ENCODE measurements around the gene ARHGAP15.

Gene ARHGAP15

DNA sequence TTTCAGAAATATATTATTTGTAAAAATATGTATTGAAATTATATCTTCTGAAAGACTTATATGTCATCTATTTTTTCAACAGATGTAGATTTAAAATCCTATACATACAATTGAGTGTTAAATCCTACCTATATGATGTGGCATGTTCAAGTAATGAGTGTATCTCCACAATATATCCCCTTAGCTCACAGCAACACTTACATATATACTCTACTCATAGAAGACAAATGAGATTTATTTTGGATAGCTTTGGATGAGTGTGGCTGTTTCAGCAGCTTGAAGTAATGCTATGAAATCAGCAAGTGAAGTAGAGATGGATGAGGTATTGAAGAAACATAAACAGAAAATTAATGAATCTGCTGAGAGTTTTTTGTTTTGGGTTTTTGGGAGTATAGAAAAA, 263.1 kb downstream of the ARHGAP15 start:
- no peaks in the 10 kb centered on the region for H3K4me1 ChIP-seq (ENCODE audit: control insufficient read depth in 1 of 2, insufficient read depth in 2 of 2, low read length in 2 of 2)
- H3K9me3 ChIP-seq (ENCODE audit: control insufficient read depth in 1 of 2, low read length in 2 of 2), result no peaks in the 10 kb centered on the region
- no peak overlapping the region for H3K4me3 ChIP-seq (ENCODE audit: low read depth in 1 of 2, low read length in 2 of 2)
- no peaks in the 10 kb centered on the region for H3K27me3 ChIP-seq (ENCODE audit: low read depth, low read length)
- H3K27ac ChIP-seq (ENCODE audit: low read length), result no peak overlapping the region
- H3K36me3 ChIP-seq (ENCODE audit: control insufficient read depth in 1 of 2, insufficient read depth in 2 of 2, low read length in 2 of 2), result no peaks in the 10 kb centered on the region

DNA sequence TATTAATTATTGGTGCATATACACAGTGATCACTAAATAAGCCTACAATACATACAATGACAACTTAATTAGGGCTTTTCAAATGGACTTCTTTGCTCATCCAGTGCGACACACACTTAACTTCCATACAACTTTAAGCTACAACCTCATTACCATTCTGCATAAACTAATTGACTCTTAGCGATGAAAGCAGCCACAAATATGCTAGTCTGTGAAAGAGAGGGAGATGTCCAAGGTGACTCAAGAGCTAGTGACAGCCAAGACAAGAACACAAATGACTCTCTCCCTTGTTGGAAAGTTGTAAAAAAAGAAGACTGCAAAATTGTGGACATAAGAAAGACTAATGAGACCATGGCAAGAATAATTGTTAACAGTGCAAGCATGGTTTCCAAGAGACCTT, 264.8 kb downstream of the ARHGAP15 start:
- H3K27ac ChIP-seq (ENCODE audit: low read length), result no peak overlapping the region
- H3K27me3 ChIP-seq (ENCODE audit: low read depth, low read length), result no peaks in the 10 kb centered on the region
- no peaks in the 10 kb centered on the region for H3K9me3 ChIP-seq (ENCODE audit: control insufficient read depth in 1 of 2, low read length in 2 of 2)
- no peaks in the 10 kb centered on the region for H3K36me3 ChIP-seq (ENCODE audit: control insufficient read depth in 1 of 2, insufficient read depth in 2 of 2, low read length in 2 of 2)
- H3K4me1 ChIP-seq (ENCODE audit: control insufficient read depth in 1 of 2, insufficient read depth in 2 of 2, low read length in 2 of 2), result peaks cover 4% of the 10 kb centered on the region in 2 donors
- H3K4me3 ChIP-seq (ENCODE audit: low read depth in 1 of 2, low read length in 2 of 2), result no peak overlapping the region

DNA sequence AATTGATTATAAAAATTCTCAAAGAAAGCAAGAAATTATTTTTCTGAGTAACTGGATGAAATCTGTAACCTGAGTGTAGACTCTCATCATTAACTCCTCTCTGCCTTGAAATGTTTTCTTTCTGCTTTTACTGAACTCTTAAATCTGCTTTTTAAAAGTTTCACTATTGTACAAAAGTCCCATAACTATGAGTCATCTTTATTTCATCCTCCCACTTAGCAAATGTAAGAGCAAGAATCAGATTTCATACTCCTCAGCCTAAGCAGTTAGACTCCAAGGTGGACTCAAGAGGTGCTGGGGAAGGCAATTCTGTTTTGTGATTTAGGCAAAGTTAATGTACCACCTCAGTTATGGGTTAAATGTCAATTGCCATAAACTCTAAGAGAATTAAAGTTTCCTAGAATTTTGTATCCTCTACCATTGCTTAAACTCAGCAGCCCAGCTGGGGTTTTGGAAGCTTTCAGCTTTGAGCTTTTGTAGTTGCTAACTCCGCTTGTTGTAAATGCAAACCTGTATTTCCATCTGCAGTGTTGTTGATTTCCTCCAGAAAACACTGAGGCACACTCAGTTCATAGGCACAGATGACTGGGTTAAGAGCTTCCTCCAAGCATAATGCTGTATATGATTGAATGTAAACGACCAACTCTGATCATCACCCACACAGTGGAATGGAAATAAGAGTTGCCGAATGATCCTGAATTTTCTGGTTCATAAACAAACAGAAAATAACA, 268.8 kb downstream of the ARHGAP15 start:
- H3K4me3 ChIP-seq (ENCODE audit: low read depth in 1 of 2, low read length in 2 of 2), result peak overlapping the region in 1 of 2 donors; percentile 1
- H3K9me3 ChIP-seq (ENCODE audit: control insufficient read depth in 1 of 2, low read length in 2 of 2), result no peaks in the 10 kb centered on the region
- H3K27ac ChIP-seq (ENCODE audit: low read length), result no peak overlapping the region
- no peaks in the 10 kb centered on the region for H3K27me3 ChIP-seq (ENCODE audit: low read depth, low read length)
- H3K36me3 ChIP-seq (ENCODE audit: control insufficient read depth in 1 of 2, insufficient read depth in 2 of 2, low read length in 2 of 2), result no peaks in the 10 kb centered on the region
- peaks cover 4% of the 10 kb centered on the region in 2 donors for H3K4me1 ChIP-seq (ENCODE audit: control insufficient read depth in 1 of 2, insufficient read depth in 2 of 2, low read length in 2 of 2)

DNA sequence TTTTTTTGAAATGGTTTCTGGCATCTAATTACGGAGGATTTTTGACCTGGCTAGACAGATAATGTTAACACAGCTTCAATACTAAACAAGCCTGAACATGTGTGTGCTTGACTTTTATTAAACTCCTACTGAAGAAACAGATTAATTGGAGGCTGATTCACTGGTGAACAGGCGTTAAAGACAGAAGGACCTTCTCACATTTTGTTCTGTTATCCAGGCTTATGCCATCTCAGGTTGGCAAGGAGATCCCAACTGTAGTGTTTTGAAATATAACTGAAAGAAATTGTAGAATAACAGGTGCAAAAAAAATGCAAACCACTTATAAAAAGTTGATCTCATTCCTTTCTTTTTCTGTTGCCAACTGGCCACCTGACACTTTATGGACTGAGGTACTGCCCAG, 269.6 kb downstream of the ARHGAP15 start:
- Histone ChIP-seq H3K27me3 (ENCODE audit: low read depth, low read length) (no peaks in the 10 kb centered on the region), H3K27ac (ENCODE audit: low read length) (no peak overlapping the region), H3K36me3 (ENCODE audit: control insufficient read depth in 1 of 2, insufficient read depth in 2 of 2, low read length in 2 of 2) (no peaks in the 10 kb centered on the region), H3K4me3 (ENCODE audit: low read depth in 1 of 2, low read length in 2 of 2) (no peak overlapping the region), H3K9me3 (ENCODE audit: control insufficient read depth in 1 of 2, low read length in 2 of 2) (no peaks in the 10 kb centered on the region), H3K4me1 (ENCODE audit: control insufficient read depth in 1 of 2, insufficient read depth in 2 of 2, low read length in 2 of 2) (peaks cover 4% of the 10 kb centered on the region in 2 donors)

DNA sequence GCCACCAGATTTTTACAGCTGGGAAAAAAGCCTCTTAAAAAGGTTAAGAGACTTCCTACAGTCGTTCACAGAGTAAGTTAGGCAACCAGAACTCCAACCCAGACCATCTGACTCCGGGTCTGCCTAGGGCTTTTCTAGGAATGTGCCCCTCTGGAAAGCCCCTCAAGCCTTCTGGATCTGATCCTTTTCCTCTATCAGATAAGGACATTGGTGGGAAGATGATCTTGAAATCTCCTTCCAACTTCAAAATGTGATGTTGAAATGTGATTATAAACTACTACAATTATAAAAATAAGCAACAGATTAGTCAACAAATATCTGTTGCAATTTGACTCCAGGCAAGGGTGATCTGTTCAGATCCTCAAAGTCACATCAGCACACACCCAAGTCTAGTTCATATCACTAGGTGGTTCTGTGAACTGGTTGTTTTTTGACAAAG, 270.4 kb downstream of the ARHGAP15 start:
- no peak overlapping the region for H3K4me3 ChIP-seq (ENCODE audit: low read depth in 1 of 2, low read length in 2 of 2)
- no peaks in the 10 kb centered on the region for H3K27me3 ChIP-seq (ENCODE audit: low read depth, low read length)
- H3K4me1 ChIP-seq (ENCODE audit: control insufficient read depth in 1 of 2, insufficient read depth in 2 of 2, low read length in 2 of 2), result peaks cover 4% of the 10 kb centered on the region in 2 donors
- H3K36me3 ChIP-seq (ENCODE audit: control insufficient read depth in 1 of 2, insufficient read depth in 2 of 2, low read length in 2 of 2), result no peaks in the 10 kb centered on the region
- no peak overlapping the region for H3K27ac ChIP-seq (ENCODE audit: low read length)
- no peaks in the 10 kb centered on the region for H3K9me3 ChIP-seq (ENCODE audit: control insufficient read depth in 1 of 2, low read length in 2 of 2)

DNA sequence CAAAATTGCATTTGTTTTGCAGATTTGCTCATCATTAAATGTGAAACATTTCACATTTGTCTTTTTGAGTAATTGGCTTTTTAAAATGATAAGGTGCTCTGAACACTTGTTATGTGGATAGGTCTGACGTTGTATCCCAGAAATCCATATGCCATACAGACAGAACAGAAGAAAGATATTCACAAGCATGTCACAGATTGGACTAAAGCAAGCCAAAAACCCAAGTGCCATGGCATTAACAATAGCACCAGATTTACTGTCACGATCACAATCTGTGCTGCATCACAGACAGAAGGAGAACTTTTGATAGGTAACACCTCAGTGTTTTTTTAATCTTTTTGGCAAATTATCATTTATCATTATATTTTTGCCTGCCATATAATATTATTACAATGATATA, 272.6 kb downstream of the ARHGAP15 start:
- Histone ChIP-seq H3K9me3 (ENCODE audit: control insufficient read depth in 1 of 2, low read length in 2 of 2) (no peaks in the 10 kb centered on the region), H3K4me3 (ENCODE audit: low read depth in 1 of 2, low read length in 2 of 2) (no peak overlapping the region), H3K27ac (ENCODE audit: low read length) (no peak overlapping the region), H3K27me3 (ENCODE audit: low read depth, low read length) (no peaks in the 10 kb centered on the region), H3K4me1 (ENCODE audit: control insufficient read depth in 1 of 2, insufficient read depth in 2 of 2, low read length in 2 of 2) (peaks cover 4% of the 10 kb centered on the region in 2 donors), H3K36me3 (ENCODE audit: control insufficient read depth in 1 of 2, insufficient read depth in 2 of 2, low read length in 2 of 2) (no peaks in the 10 kb centered on the region)

DNA sequence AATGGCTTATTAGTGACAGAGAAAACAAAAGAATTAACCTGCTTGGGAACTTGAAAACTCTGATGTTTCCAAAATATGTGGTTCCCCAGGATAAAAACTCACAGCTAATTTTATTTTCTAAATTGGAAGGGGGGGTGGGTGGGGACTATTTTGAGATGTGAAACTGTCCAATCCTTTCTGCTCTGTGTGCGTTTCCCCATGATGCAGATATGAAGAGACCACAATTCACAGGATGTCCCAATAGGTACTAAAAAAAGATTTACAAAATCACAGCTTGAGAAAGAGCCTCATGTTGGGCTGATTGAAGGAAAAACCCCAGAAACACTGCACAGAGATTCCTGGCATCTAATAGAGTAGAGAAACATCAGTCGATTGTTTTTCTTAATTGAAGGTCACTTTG, 273.2 kb downstream of the ARHGAP15 start:
- H3K9me3 ChIP-seq (ENCODE audit: control insufficient read depth in 1 of 2, low read length in 2 of 2), result no peaks in the 10 kb centered on the region
- H3K27ac ChIP-seq (ENCODE audit: low read length), result no peak overlapping the region
- H3K27me3 ChIP-seq (ENCODE audit: low read depth, low read length), result no peaks in the 10 kb centered on the region
- H3K4me1 ChIP-seq (ENCODE audit: control insufficient read depth in 1 of 2, insufficient read depth in 2 of 2, low read length in 2 of 2), result peaks cover 4% of the 10 kb centered on the region in 2 donors
- no peak overlapping the region for H3K4me3 ChIP-seq (ENCODE audit: low read depth in 1 of 2, low read length in 2 of 2)
- H3K36me3 ChIP-seq (ENCODE audit: control insufficient read depth in 1 of 2, insufficient read depth in 2 of 2, low read length in 2 of 2), result no peaks in the 10 kb centered on the region

DNA sequence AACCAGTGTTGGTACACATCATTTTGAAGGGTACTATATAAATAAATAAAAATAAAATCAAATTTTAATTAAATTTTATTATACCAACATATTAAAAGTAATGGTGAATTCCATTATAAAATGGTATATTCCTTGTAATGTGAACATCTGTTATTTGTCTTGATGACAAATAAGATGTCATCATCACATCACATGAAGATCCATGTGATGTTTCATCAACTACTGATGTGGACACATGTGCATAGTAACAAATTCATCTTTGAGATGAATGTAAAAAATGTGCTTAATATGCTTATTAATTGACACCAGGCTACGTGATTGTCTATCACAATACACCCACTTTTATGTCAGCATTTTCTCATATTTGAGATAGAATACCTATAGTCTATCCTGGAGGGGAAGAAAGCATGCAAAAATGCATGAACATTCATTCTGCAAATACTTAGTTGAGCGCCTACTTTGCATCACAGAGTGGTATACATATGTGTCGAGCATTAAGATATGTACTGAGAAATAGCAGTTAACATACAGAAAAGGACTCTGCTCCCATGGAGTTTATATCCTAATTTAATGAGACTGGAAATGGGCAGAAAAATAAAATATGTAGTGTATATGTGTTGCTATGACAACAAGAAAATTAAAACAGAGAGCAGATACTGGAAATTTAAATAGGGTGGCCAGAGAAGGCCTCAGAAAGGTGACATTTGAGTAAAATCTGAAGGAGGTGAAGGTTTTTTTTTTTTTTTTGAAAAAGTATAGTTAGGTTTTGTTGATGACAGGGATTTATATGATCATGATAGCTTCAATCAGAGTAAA, 281.1 kb downstream of the ARHGAP15 start:
- no peaks in the 10 kb centered on the region for H3K4me1 ChIP-seq (ENCODE audit: control insufficient read depth in 1 of 2, insufficient read depth in 2 of 2, low read length in 2 of 2)
- no peak overlapping the region for H3K27ac ChIP-seq (ENCODE audit: low read length)
- H3K9me3 ChIP-seq (ENCODE audit: control insufficient read depth in 1 of 2, low read length in 2 of 2), result no peaks in the 10 kb centered on the region
- no peaks in the 10 kb centered on the region for H3K27me3 ChIP-seq (ENCODE audit: low read depth, low read length)
- H3K4me3 ChIP-seq (ENCODE audit: low read depth in 1 of 2, low read length in 2 of 2), result no peak overlapping the region
- no peaks in the 10 kb centered on the region for H3K36me3 ChIP-seq (ENCODE audit: control insufficient read depth in 1 of 2, insufficient read depth in 2 of 2, low read length in 2 of 2)

DNA sequence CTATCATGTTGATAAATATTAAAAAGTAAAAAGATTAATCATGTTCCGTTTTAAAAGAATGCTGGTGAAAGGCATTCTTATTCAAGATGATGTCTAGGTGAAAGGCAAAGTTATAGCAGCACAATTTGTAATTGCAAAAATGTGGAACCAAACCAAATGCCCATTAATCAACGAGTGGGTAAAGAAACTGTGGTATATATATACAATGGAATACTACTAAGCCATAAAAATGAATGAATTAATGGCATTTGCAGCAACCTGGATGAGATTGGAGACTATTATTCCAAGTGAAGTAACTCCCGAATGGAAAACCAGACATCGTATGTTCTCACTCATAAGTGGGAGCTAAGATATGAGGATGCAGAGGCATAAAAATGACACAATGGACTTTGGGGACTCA, 286.4 kb downstream of the ARHGAP15 start:
- no peak overlapping the region for H3K27ac ChIP-seq (ENCODE audit: low read length)
- no peaks in the 10 kb centered on the region for H3K4me1 ChIP-seq (ENCODE audit: control insufficient read depth in 1 of 2, insufficient read depth in 2 of 2, low read length in 2 of 2)
- H3K36me3 ChIP-seq (ENCODE audit: control insufficient read depth in 1 of 2, insufficient read depth in 2 of 2, low read length in 2 of 2), result no peaks in the 10 kb centered on the region
- no peak overlapping the region for H3K4me3 ChIP-seq (ENCODE audit: low read depth in 1 of 2, low read length in 2 of 2)
- H3K9me3 ChIP-seq (ENCODE audit: control insufficient read depth in 1 of 2, low read length in 2 of 2), result peaks cover 0 to 3% of the 10 kb centered on the region in 2 donors
- H3K27me3 ChIP-seq (ENCODE audit: low read depth, low read length), result no peaks in the 10 kb centered on the region

DNA sequence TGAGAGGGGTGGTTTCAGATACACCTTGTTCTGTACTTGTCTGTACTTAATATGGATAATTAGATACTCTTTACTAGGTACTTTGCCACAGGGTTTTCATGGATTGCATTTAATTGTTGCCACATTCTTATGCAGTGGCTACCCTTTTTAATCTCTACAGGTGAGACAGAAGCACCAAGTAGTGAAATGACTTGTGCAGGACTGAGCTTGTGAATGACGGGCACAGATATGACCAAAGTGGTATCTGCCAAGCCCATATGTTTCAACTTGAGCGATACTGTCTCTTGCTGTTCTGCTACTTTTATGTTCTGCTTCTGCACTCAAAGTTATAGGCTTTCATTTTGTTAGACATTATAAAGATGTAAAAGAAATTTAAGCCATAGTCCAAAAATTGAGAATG, 288.2 kb downstream of the ARHGAP15 start:
- H3K27ac ChIP-seq (ENCODE audit: low read length), result no peak overlapping the region
- H3K27me3 ChIP-seq (ENCODE audit: low read depth, low read length), result no peaks in the 10 kb centered on the region
- no peaks in the 10 kb centered on the region for H3K4me1 ChIP-seq (ENCODE audit: control insufficient read depth in 1 of 2, insufficient read depth in 2 of 2, low read length in 2 of 2)
- H3K4me3 ChIP-seq (ENCODE audit: low read depth in 1 of 2, low read length in 2 of 2), result no peak overlapping the region
- peaks cover 0 to 3% of the 10 kb centered on the region in 2 donors for H3K9me3 ChIP-seq (ENCODE audit: control insufficient read depth in 1 of 2, low read length in 2 of 2)
- no peaks in the 10 kb centered on the region for H3K36me3 ChIP-seq (ENCODE audit: control insufficient read depth in 1 of 2, insufficient read depth in 2 of 2, low read length in 2 of 2)

DNA sequence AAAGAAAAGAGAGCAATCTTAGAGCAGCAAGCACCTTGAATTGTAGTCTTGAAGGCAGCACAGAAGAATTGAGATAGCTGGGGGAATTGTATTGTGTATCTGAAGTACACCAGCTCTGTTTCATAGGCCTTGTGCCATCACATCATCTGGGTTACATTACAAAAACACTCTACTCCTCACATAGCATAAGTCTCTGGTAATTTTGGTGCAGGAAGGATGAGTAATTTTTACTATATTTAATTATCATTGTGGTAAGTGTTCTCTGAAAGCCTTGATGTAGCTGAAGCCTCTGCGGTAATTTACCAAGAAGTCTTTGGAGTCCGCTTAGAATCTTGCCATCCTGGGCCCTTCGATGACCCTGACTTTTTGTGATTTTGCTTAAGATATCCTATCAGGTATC, 291.1 kb downstream of the ARHGAP15 start:
- H3K9me3 ChIP-seq (ENCODE audit: control insufficient read depth in 1 of 2, low read length in 2 of 2), result peaks cover 0 to 3% of the 10 kb centered on the region in 2 donors
- no peaks in the 10 kb centered on the region for H3K36me3 ChIP-seq (ENCODE audit: control insufficient read depth in 1 of 2, insufficient read depth in 2 of 2, low read length in 2 of 2)
- no peak overlapping the region for H3K27ac ChIP-seq (ENCODE audit: low read length)
- H3K27me3 ChIP-seq (ENCODE audit: low read depth, low read length), result no peaks in the 10 kb centered on the region
- no peaks in the 10 kb centered on the region for H3K4me1 ChIP-seq (ENCODE audit: control insufficient read depth in 1 of 2, insufficient read depth in 2 of 2, low read length in 2 of 2)
- H3K4me3 ChIP-seq (ENCODE audit: low read depth in 1 of 2, low read length in 2 of 2), result no peak overlapping the region

Data from muscle layer of duodenum (tissue), 2 donors.